Measurements from ENCODE around the gene HGS. TPM values are rescaled to one million over a fixed set of nuclear protein-coding genes. Genes with fewer than 3 reads are reported as not detected.

HGS gene
- total and polyA plus RNA-seq, 2 of the 4 experiments (the other 2 are of a cell fraction): 52.5 to 137 TPM

GRCh38 chr17:81655378-81656117 lies 28.3 kb upstream of the HGS start:
- 75% methylated on average over 7 of the region's 18 CpGs; no CpG with 5 or more reads in 1 of the 2 experiments for WGBS, 2 experiments (ENCODE audit: extremely low coverage in 2 of 2, insufficient read length in 1 of 2)
- peaks cover 12% of the 10 kb centered on the region for H3K9me1 ChIP-seq (ENCODE audit: insufficient read depth, low read length)
- POLR2A ChIA-PET (ENCODE audit: unreplicated experiment): no interaction called here

More at GRCh38 chr17:81655378-81656117, 28.3 kb upstream of the HGS start:
- Histone ChIP-seq H3K4me3 (ENCODE audit: insufficient read depth, low read depth, low read length) (no peak overlapping the region), H3K4ac (ENCODE audit: low read depth, low read length) (no peak overlapping the region), H3K9me3 (ENCODE audit: control insufficient read depth, insufficient read depth, low read length) (no peaks in the 10 kb centered on the region), H3K36me3 (ENCODE audit: control insufficient read depth, insufficient read depth, low read length) (no peaks in the 10 kb centered on the region), H3K9ac (ENCODE audit: low read depth, low read length) (no peak overlapping the region), H3K23ac (ENCODE audit: low read depth, low read length) (no peak overlapping the region), H4K20me1 (ENCODE audit: insufficient read depth, low read length) (peaks cover 3% of the 10 kb centered on the region; the same call in 1 of the 2 replicates), H3K27ac (ENCODE audit: insufficient read depth, low read length) (no peak overlapping the region), H4K91ac (ENCODE audit: insufficient read depth, low read depth, low read length) (no peak overlapping the region), H3K56ac (ENCODE audit: extremely low read depth, insufficient read depth, low read length) (no peak overlapping the region), H3K4me2 (ENCODE audit: low read depth, low read length) (no peak overlapping the region), H2BK120ac (ENCODE audit: low read depth, low read length) (no peak overlapping the region), H3K14ac (replicated peaks; ENCODE audit: low read depth, low read length) (no peak overlapping the region), H2AK9ac (replicated peaks; ENCODE audit: low read depth, low read length, poor library complexity) (no peak overlapping the region), H2BK5ac (ENCODE audit: low read depth, low read length, poor library complexity, severe bottlenecking) (no peak overlapping the region), H4K8ac (ENCODE audit: low read depth in 2 of 2, low read length in 2 of 2) (no peak overlapping the region), H3K18ac (ENCODE audit: low read depth, low read length) (no peak overlapping the region), H2AK5ac (ENCODE audit: low read depth, low read length) (no peak overlapping the region), H3K79me1 (ENCODE audit: low read depth in 1 of 2, low read length in 2 of 2) (no peaks in the 10 kb centered on the region; a peak in 1 of 4 replicates), H4K5ac (ENCODE audit: low read depth, low read length) (no peak overlapping the region), H3K27me3 (ENCODE audit: control insufficient read depth, insufficient read depth, low read length) (no peaks in the 10 kb centered on the region), H3K4me1 (ENCODE audit: control insufficient read depth, insufficient read depth, low read length) (peaks cover 6% of the 10 kb centered on the region), H2BK15ac (ENCODE audit: low read depth, low read length) (no peak overlapping the region), H2AFZ (replicated peaks; ENCODE audit: low read length, poor library complexity) (peak overlapping the region; percentile 32), H2BK20ac (ENCODE audit: low read depth, low read length) (no peak overlapping the region)
- no TSS peak for BruUV-seq (replicated peaks)
- intact Hi-C loops (cut with micrococcal nuclease) (no loop called here), in situ Hi-C loops (cut with MboI; ENCODE audit: low sequenced_read_pairs) (no loop called here), dilution Hi-C loops (cut with HindIII; ENCODE audit: low sequenced_read_pairs, unreplicated experiment) (no loop called here)
- CTCF ChIA-PET: no interaction called here
- no peak for DNase-seq
- TF ChIP-seq CHD1 (IDR thresholded peaks at IDR 0.05; ENCODE audit: low read depth, low read length): no peak
- TF ChIP-seq, protein P1, sequence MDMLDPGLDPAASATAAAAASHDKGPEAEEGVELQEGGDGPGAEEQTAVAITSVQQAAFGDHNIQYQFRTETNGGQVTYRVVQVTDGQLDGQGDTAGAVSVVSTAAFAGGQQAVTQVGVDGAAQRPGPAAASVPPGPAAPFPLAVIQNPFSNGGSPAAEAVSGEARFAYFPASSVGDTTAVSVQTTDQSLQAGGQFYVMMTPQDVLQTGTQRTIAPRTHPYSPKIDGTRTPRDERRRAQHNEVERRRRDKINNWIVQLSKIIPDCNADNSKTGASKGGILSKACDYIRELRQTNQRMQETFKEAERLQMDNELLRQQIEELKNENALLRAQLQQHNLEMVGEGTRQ (IDR thresholded peaks at IDR 0.05; ENCODE audit: low read depth, low read length): no peak
- TF ChIP-seq, protein P2, sequence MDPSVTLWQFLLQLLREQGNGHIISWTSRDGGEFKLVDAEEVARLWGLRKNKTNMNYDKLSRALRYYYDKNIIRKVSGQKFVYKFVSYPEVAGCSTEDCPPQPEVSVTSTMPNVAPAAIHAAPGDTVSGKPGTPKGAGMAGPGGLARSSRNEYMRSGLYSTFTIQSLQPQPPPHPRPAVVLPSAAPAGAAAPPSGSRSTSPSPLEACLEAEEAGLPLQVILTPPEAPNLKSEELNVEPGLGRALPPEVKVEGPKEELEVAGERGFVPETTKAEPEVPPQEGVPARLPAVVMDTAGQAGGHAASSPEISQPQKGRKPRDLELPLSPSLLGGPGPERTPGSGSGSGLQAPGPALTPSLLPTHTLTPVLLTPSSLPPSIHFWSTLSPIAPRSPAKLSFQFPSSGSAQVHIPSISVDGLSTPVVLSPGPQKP (IDR thresholded peaks at IDR 0.05; ENCODE audit: borderline replicate concordance, low read depth, low read length): no peak
- no peak for TF ChIP-seq SMC3 (IDR thresholded peaks at IDR 0.05; ENCODE audit: low read depth, low read length)
- no peak for TF ChIP-seq CEBPB (IDR thresholded peaks at IDR 0.05; ENCODE audit: low read depth, low read length)
- ATAC-seq (ENCODE audit: low read depth): no peak
